Kidney epithelial cell (primary cell): Measurements from ENCODE around the gene SRSF10. TPM values are rescaled to one million over a fixed set of nuclear protein-coding genes. Genes with fewer than 3 reads are reported as not detected.
"Not testable (repeated sequence)": the region's sequence is repeated elsewhere in the genome, so short reads cannot be mapped to it uniquely, and the experiment has no call there.

Source experiments
- DNase-seq: peaks from one replicate; pipeline ENCODE4 v3.0.0-alpha.2; 2010; ENCODE audit warnings: low read depth
- H3K27me3 ChIP-seq: 2 replicates; pipeline ENCODE4 v1.6.0; 2011; ENCODE audit warnings: low read length; ENCODE audit not compliant: control insufficient read depth, insufficient read depth
- H3K36me3 ChIP-seq: 2 replicates; pipeline ENCODE4 v1.5.1; 2011; ENCODE audit warnings: low read length; ENCODE audit not compliant: control insufficient read depth, insufficient read depth
- H3K4me3 ChIP-seq: 2 replicates; pipeline ENCODE4 v1.5.1; 2011; ENCODE audit warnings: low read depth, mild to moderate bottlenecking, control low read depth, low read length
- CTCF ChIP-seq: IDR thresholded peaks from 2 replicates; pipeline ENCODE4 v1.5.1; 2011; ENCODE audit warnings: mild to moderate bottlenecking, moderate library complexity, low read length, control low read depth, inconsistent platforms; ENCODE audit not compliant: insufficient read depth, poor library complexity, severe bottlenecking
- total RNA-seq: library from RNA; depleted of rRNA; stranded (reverse); fragments of >200 nt; gene quantifications from 2 replicates; pipeline ENCODE4 v1.2.3, GENCODE V29; 2015

SRSF10 gene
- total RNA-seq, 1 donor from 2014 or later: 74.3 TPM

GRCh38 chr1:24020025-24020424 lies 39.9 kb upstream of the SRSF10 start:
- no peaks in the 10 kb centered on the region for H3K36me3 ChIP-seq
- DNase-seq: no peak
- no peak for TF ChIP-seq CTCF

GRCh38 chr1:24018611-24019580 lies 38.8 kb upstream of the SRSF10 start:
- Histone ChIP-seq H3K27me3 (no peaks in the 10 kb centered on the region), H3K36me3 (no peaks in the 10 kb centered on the region), H3K4me3 (no peak overlapping the region)
- TF ChIP-seq CTCF: no peak
- peak; percentile 97 for DNase-seq

More at GRCh38 chr1:24020025-24020424, 39.9 kb upstream of the SRSF10 start:
- H3K4me3 ChIP-seq: no peak overlapping the region
- no peaks in the 10 kb centered on the region for H3K27me3 ChIP-seq

- no peak for DNase-seq
- Histone ChIP-seq H3K27me3 (no peaks in the 10 kb centered on the region), H3K4me3 (no peak overlapping the region), H3K36me3 (no peaks in the 10 kb centered on the region)
- no peak for TF ChIP-seq CTCF
Measured at GRCh38 chr1:24015221-24016210, 35.4 kb upstream of the SRSF10 start.

- DNase-seq, H3K27me3 ChIP-seq, H3K36me3 ChIP-seq, H3K4me3 ChIP-seq: not testable (repeated sequence)
Measured at GRCh38 chr1:24012878-24013277, 32.8 kb upstream of the SRSF10 start.

- no peak for TF ChIP-seq CTCF
- Histone ChIP-seq H3K36me3 (no peaks in the 10 kb centered on the region), H3K4me3 (no peak overlapping the region), H3K27me3 (no peaks in the 10 kb centered on the region)
- no peak for DNase-seq
Measured at GRCh38 chr1:24010650-24011049, 30.5 kb upstream of the SRSF10 start.

- peak; percentile 56 for DNase-seq
- Histone ChIP-seq H3K27me3 (no peaks in the 10 kb centered on the region), H3K36me3 (no peaks in the 10 kb centered on the region), H3K4me3 (no peak overlapping the region)
- TF ChIP-seq CTCF: no peak
Measured at GRCh38 chr1:24009406-24009805, 29.3 kb upstream of the SRSF10 start.

- H3K4me3 ChIP-seq, DNase-seq, H3K27me3 ChIP-seq, H3K36me3 ChIP-seq: not testable (repeated sequence)
Measured at GRCh38 chr1:24008574-24009184, 28.6 kb upstream of the SRSF10 start.
